ENCODE data around the gene CAB39. TPM values are rescaled to one million over a fixed set of nuclear protein-coding genes. Genes with fewer than 3 reads are reported as not detected.

The CAB39 gene
- total and polyA plus RNA-seq, 2 of the 8 experiments (the other 6 are each of a cell fraction or from before 2014, with no cell fraction given): 16.4 to 50.5 TPM

DNA sequence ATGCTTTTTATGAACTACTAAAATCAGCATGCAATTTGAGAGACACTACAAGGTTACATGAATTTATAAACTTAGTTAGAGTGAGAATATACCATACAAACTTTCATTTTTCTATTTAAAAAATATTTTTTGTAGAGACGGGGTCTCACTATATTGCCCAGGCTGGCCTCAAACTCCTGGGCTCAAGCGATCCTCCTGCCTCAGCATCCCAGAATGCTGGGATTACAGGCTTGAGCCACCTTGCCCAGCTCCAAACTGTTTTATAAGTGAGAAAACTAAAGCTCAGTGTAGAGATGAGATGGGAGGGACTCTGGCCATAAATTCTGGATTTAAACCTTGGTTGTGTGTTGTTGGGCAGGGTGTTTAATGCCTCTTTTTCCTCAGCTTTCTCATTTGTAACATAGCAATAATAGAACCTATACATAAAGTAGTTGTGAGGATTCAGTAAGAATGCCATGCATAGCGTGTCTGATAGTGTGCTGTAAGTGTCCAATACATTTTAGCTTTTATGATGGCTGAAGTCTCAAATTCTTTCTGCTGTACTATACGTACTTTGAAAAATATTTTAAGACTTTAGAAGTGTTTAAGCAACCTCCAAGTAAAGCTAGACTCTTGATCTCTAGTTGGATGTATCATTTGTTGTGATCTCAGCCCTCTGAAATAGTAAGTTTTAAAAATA is 9.7 kb downstream of the CAB39 start:
- Histone ChIP-seq H3K56ac (replicated peaks; ENCODE audit: insufficient read length, low read depth, low read length) (peak overlapping the region; percentile 19), H4K20me1 (replicated peaks in 1 of 2; ENCODE audit: control insufficient read depth in 1 of 2, insufficient read depth in 2 of 2, low read length in 2 of 2) (peaks cover 0 to 5% of the 10 kb centered on the region in 2 experiments), H3K18ac (ENCODE audit: extremely low read depth, low read length) (no peak overlapping the region), H3K23ac (ENCODE audit: insufficient read length) (no peak overlapping the region), H4K8ac (ENCODE audit: extremely low read depth, insufficient read depth, low read length) (no peak overlapping the region), H2BK20ac (ENCODE audit: low read length) (no peak overlapping the region), H3K4me1 (replicated peaks in 1 of 4; ENCODE audit: control insufficient read depth in 3 of 4, insufficient read depth in 4 of 4, low read length in 3 of 4) (peaks cover 5 to 38% (median 20%) of the 10 kb centered on the region in 4 experiments), H4K91ac (replicated peaks; ENCODE audit: insufficient read length, low read length) (peak overlapping the region; percentile 7), H2AK5ac (ENCODE audit: low read depth, low read length) (no peak overlapping the region), H3K4ac (replicated peaks; ENCODE audit: insufficient read length, low read depth, low read length) (no peak overlapping the region), H3K9ac (replicated peaks in 1 of 4; ENCODE audit: extremely low read depth in 1 of 4, low read depth in 3 of 4, low read length in 3 of 4) (no peak overlapping the region), H3K14ac (ENCODE audit: insufficient read length) (no peak overlapping the region), H3K9me3 (ENCODE audit: insufficient read depth in 2 of 2, low read depth in 1 of 2, low read length in 1 of 2) (no peaks in the 10 kb centered on the region), H3K79me1 (ENCODE audit: low read depth, low read length) (peaks cover 5% of the 10 kb centered on the region), H2AFZ (ENCODE audit: low read length) (no peak overlapping the region), H3K23me2 (ENCODE audit: low read depth, low read length) (no peaks in the 10 kb centered on the region), H2BK5ac (ENCODE audit: low read depth, low read length) (no peak overlapping the region; the same call in 1 of the 2 replicates), H2BK15ac (ENCODE audit: low read length) (no peak overlapping the region), H3K36me3 (ENCODE audit: control insufficient read depth in 2 of 4, insufficient read depth in 4 of 4, low read length in 3 of 4) (no peaks in the 10 kb centered on the region; a peak in 2 of 8 replicates), H3K27ac (ENCODE audit: low read depth, low read length) (no peak overlapping the region; the same call in 1 of the 2 replicates), H3K4me2 (ENCODE audit: insufficient read depth in 1 of 2, low read depth in 2 of 2, low read length in 2 of 2) (no peak overlapping the region; a peak in 2 of 4 replicates), H3K27me3 (replicated peaks in 1 of 4; ENCODE audit: control insufficient read depth in 3 of 4, extremely low read depth in 1 of 4, insufficient read depth in 3 of 4, low read length in 3 of 4) (no peaks in the 10 kb centered on the region), H2BK12ac (ENCODE audit: low read depth, low read length) (no peak overlapping the region), H3K79me2 (ENCODE audit: control insufficient read depth in 1 of 2, insufficient read depth in 2 of 2, low read length in 2 of 2) (peaks cover 9 to 85% of the 10 kb centered on the region in 2 experiments), H3K4me3 (ENCODE audit: extremely low read depth in 1 of 4, insufficient read depth in 2 of 4, low read depth in 3 of 4, low read length in 4 of 4) (peak overlapping the region in 1 of 4 experiments; percentile 45; a peak in 1 of 8 replicates), H2BK120ac (replicated peaks; ENCODE audit: low read depth, low read length) (no peak overlapping the region), H4K5ac (ENCODE audit: insufficient read length, low read depth, low read length) (peak overlapping the region; percentile 55)
- no peak for FAIRE-seq
- TF ChIP-seq SUZ12 (IDR thresholded peaks at IDR 0.05; ENCODE audit: low read length) (no peak), KDM5A (IDR thresholded peaks at IDR 0.05; ENCODE audit: low read length) (no peak), RAD21 (IDR thresholded peaks at IDR 0.05 in 1 of 2, conservative IDR thresholded peaks at IDR 0.05 in 1 of 2; ENCODE audit: low read depth in 2 of 2, low read length in 2 of 2) (no peak), SAP30 (IDR thresholded peaks at IDR 0.05; ENCODE audit: insufficient read depth, insufficient replicate concordance, low read length) (no peak), JUN (IDR thresholded peaks at IDR 0.05; ENCODE audit: low read depth, low read length) (no peak), SIRT6 (IDR thresholded peaks at IDR 0.05; ENCODE audit: low read length) (no peak), SIN3A (conservative IDR thresholded peaks at IDR 0.05 in 1 of 2, IDR thresholded peaks at IDR 0.05 in 1 of 2; ENCODE audit: low read depth in 1 of 2, low read length in 2 of 2) (no peak), HDAC6 (IDR thresholded peaks at IDR 0.05; ENCODE audit: low read depth, low read length) (no peak), TEAD4 (IDR thresholded peaks at IDR 0.05; ENCODE audit: low read depth, low read length) (no peak)
- no peak for DNase-seq (ENCODE audit: low read depth in 1 of 2, low spot score in 2 of 2)
- ChIA-PET POLR2A (ENCODE audit: partially characterized antibody) (interaction anchor here (1.2 to 1.8 kb wide), 3 partner anchors 8 to 35 kb away, joined by 3 to 5 read pairs (median 5); no protein-coding TSS in a partner anchor), CTCF (ENCODE audit: partially characterized antibody) (interaction anchor here (0.6 to 2.8 kb wide), 8 partner anchors 8 to 617 kb away, joined by 3 to 11 read pairs (median 3); no protein-coding TSS in a partner anchor)
- 81% methylated on average over 4 of the region's 4 CpGs; no CpG with 5 or more reads in 1 of the 2 experiments for WGBS, 2 experiments (ENCODE audit: extremely low coverage in 1 of 2, insufficient coverage in 1 of 2, insufficient read length in 1 of 2, insufficient replicate concordance in 2 of 2, low coverage in 1 of 2, low lambda C conversion rate in 2 of 2, missing lambda C conversion rate in 1 of 2)

Data from H1 (cell line).